GM12801 (cell line): ENCODE measurements around the gene GALR2.

Experiments
- TF ChIP-seq, protein P1 (sequence below): IDR thresholded peaks from one replicate; pipeline ENCODE4 v1.5.1; 2011; ENCODE audit warnings: control low read depth; ENCODE audit not compliant: insufficient read length; ENCODE audit errors: extremely low read depth

GALR2 gene

GRCh38 chr17:76081295-76082210 is 7.0 kb downstream of the GALR2 start:
- TF ChIP-seq, protein P1, sequence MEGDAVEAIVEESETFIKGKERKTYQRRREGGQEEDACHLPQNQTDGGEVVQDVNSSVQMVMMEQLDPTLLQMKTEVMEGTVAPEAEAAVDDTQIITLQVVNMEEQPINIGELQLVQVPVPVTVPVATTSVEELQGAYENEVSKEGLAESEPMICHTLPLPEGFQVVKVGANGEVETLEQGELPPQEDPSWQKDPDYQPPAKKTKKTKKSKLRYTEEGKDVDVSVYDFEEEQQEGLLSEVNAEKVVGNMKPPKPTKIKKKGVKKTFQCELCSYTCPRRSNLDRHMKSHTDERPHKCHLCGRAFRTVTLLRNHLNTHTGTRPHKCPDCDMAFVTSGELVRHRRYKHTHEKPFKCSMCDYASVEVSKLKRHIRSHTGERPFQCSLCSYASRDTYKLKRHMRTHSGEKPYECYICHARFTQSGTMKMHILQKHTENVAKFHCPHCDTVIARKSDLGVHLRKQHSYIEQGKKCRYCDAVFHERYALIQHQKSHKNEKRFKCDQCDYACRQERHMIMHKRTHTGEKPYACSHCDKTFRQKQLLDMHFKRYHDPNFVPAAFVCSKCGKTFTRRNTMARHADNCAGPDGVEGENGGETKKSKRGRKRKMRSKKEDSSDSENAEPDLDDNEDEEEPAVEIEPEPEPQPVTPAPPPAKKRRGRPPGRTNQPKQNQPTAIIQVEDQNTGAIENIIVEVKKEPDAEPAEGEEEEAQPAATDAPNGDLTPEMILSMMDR: no peak

- TF ChIP-seq, protein P1: no peak
Observed at GRCh38 chr17:76082326-76083251, 8.0 kb downstream of the GALR2 start.

GRCh38 chr17:76083536-76084182 is 9.1 kb downstream of the GALR2 start:
- TF ChIP-seq, protein P1: no peak

GRCh38 chr17:76085066-76085730 is 10.6 kb downstream of the GALR2 start:
- TF ChIP-seq, protein P1: no peak

DNA sequence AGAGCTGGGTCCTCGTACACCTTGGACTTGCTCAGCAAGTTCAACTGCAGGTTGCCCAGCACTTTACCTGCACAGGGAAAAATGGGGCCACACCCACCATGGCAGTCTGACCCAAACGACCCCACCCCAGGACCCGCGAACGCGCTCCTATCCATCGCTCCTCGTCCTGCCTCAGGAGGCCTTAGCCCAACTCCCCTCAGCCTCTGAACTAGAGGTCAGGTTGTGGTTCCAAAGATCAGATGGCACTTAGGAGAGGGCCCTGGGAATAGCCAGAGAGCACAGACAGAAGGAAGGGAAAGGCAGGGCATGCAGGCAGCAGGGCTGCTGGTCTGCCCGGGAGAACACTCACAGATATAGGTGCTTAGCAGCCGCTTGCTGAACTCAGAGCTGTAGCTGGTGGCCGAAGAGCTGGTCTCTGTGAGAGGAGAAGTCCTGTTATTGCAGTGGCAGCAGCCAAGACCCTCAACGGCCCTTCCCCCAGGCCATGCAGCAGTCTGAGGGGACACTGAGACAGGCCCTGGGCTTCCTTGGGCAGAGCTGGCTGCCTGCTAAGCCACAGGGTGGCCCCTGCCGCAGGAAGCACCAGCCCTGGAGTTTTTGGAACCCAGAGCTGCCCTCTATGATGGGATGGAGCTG is 11.3 kb downstream of the GALR2 start:
- TF ChIP-seq, protein P1: no peak

DNA sequence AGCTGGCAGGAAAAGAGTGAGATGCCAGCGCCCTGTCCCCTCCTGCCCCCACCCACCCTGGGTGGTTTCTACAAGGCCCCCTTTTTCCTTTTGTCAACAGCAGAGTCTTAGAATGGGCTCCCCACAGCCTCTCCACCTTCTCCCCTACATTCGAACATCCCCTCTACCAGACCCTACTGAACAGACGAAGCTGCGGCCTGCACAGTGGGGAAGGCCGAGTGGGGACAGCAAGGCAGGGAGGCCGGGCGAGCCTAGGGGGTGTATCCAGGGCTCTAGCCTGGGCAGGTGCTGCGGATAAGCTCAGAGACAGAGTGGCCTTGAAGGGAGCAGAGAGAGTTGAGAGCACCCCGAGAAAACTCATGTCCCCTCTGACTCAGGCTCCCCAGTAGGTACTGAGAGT is 11.8 kb downstream of the GALR2 start:
- TF ChIP-seq, protein P1: no peak
